Measurements from ENCODE around the gene RICTOR. TPM values are rescaled to one million over a fixed set of nuclear protein-coding genes. Genes with fewer than 3 reads are reported as not detected.

Gene RICTOR
- total and polyA plus RNA-seq, 11 donors: 6.8 to 76.3 (median 30.8) TPM

DNA sequence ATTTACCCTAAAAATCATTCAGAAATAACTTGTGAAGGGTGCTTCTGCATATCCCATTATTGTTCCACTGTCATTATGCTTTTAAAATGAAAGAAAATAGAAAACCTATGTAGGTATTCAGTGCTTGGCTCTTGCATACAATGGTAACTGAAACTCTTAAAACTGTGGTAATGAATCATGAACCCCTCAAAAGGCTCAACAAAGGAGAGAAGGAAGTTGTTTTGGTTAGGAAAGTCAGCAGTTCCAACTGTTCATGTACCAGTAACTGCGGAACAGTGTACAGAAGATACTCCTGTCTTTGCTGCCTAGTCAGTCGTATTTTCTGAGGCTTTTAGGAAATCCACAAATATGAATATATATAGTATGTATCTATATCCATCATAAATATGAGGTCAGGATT, 132.3 kb downstream of the RICTOR start:
- DNase-seq: no peak
- Histone ChIP-seq H3K27me3 (no peaks in the 10 kb centered on the region), H3K9me3 (no peaks in the 10 kb centered on the region), H3K4me3 (no peak overlapping the region), H3K27ac (no peak overlapping the region), H3K36me3 (peaks cover 3 to 100% (median 91%) of the 10 kb centered on the region in 9 donors), H3K4me1 (no peaks in the 10 kb centered on the region)
- WGBS, 4 donors: 95 to 99% (median 98%) methylated on average over 2 of the region's 2 CpGs
- intact Hi-C loops (cut with DNase I): no loop called here
- no peak for ATAC-seq
- TF ChIP-seq POLR2A (IDR thresholded peaks at IDR 0.05) (no peak), CTCF (IDR thresholded peaks at IDR 0.05) (no peak)

DNA sequence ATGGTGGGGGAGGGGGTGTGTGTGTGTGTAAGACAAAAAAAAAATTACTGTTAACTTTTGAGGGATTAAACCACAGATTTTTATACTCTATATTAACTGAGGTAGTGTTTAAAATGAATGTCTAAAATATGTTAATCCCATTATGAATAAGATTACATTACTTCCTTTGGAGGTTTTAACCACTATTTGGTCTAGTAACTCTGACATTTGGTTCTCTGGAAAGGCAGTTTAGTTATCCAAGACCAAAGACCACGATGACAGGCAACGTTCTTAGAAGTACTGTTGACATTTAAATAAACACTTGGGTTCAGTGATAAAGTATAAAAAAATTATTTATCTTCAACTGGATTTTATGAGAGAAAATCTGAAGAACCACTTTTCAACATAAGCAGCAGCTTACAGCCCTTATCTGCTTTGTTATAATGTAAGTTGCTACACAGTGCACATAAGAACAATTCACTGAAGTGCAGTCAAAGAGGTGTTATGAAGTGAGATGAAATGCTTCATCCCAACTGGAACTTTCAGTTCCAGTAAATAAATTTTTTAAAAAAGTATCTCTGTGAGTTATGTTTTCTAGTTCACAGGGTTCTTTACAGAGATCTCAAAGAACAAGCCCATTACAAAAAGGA, 133.9 kb downstream of the RICTOR start:
- DNase-seq (no peak), ATAC-seq (no peak)
- H3K36me3 ChIP-seq: peaks cover 3 to 100% (median 84%) of the 10 kb centered on the region in 9 donors
- no peak overlapping the region for H3K27ac ChIP-seq
- no peaks in the 10 kb centered on the region for H3K9me3 ChIP-seq
- H3K4me3 ChIP-seq: no peak overlapping the region
- 52 to 57% (median 54%) methylated on average over 2 of the region's 2 CpGs for WGBS, 4 donors
- intact Hi-C loops (cut with DNase I): no loop called here
- TF ChIP-seq CTCF (IDR thresholded peaks at IDR 0.05) (no peak), POLR2A (IDR thresholded peaks at IDR 0.05) (no peak)
- no peaks in the 10 kb centered on the region for H3K4me1 ChIP-seq
- no peaks in the 10 kb centered on the region for H3K27me3 ChIP-seq

- intact Hi-C loops (cut with DNase I): no loop called here
- TF ChIP-seq POLR2A (IDR thresholded peaks at IDR 0.05) (no peak), CTCF (IDR thresholded peaks at IDR 0.05) (no peak)
- no peaks in the 10 kb centered on the region for H3K27me3 ChIP-seq
- H3K9me3 ChIP-seq: no peaks in the 10 kb centered on the region
- 42 to 67% (median 64%) methylated on average over 1 of the region's 1 CpG for WGBS, 4 donors
- H3K4me1 ChIP-seq: no peaks in the 10 kb centered on the region
- no peak for ATAC-seq
- no peak overlapping the region for H3K27ac ChIP-seq
- no peak for DNase-seq
- H3K4me3 ChIP-seq: no peak overlapping the region
- H3K36me3 ChIP-seq: peaks cover 0 to 100% (median 71%) of the 10 kb centered on the region in 9 donors
Observed at GRCh38 chr5:38938973-38939372, 135.2 kb downstream of the RICTOR start.

DNA sequence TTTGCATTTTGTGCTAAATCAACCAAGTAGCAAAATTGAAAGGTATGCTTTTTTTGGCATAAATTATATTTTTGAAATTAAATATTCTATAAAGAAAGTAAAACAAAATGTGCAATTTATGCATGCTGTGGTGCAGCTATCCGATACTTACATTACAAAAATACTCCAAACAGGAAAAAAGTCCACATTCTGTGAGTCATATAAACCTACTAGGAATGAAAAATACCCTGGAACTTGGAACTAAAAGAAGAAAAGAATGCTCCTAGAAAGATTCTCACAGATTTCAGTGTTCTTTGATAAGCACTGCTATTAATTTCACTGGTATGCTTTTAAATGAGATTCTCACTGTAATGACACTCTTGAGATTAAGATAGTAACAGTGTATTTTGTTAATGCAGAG, 135.8 kb downstream of the RICTOR start:
- no peaks in the 10 kb centered on the region for H3K4me1 ChIP-seq
- no peak for ATAC-seq
- H3K36me3 ChIP-seq: peaks cover 0 to 100% (median 71%) of the 10 kb centered on the region in 9 donors
- no peak overlapping the region for H3K4me3 ChIP-seq
- no peak overlapping the region for H3K27ac ChIP-seq
- intact Hi-C loops (cut with DNase I): no loop called here
- H3K27me3 ChIP-seq: no peaks in the 10 kb centered on the region
- H3K9me3 ChIP-seq: no peaks in the 10 kb centered on the region
- no peak for DNase-seq
- TF ChIP-seq POLR2A (IDR thresholded peaks at IDR 0.05): no peak
- no peak for TF ChIP-seq CTCF (IDR thresholded peaks at IDR 0.05)
- 87 to 94% (median 88%) methylated on average over 1 of the region's 1 CpG for WGBS, 4 donors
